HCT116 (cell line): Measurements from ENCODE around the gene TRIM62. TPM values are rescaled to one million over a fixed set of nuclear protein-coding genes. Genes with fewer than 3 reads are reported as not detected.

Experiments used
- ATAC-seq: fragments of 200-7000 bp; cut with Tn5 transposase; 2 replicates; pipeline ENCODE4 v1.9.1; 2020; ENCODE audit warnings: mild to moderate bottlenecking, moderate library complexity
- BruUV-seq: library from RNA; stranded (reverse); fragments of 400-500 nt; replicated peaks from 2 replicates; lab custom pipeline; 2021; lab: Mats Ljungman, UMichigan
- CTCF ChIA-PET: fragments of 300-600 bp; sonication (Branson Sonifier 250); formaldehyde crosslinking; loops from one replicate; lab custom pipeline; 2021; ENCODE audit warnings: antibody characterized with exemption; lab: Charles Lee
- POLR2A ChIA-PET: fragments of 300-600, 350-600 bp; sonication (Branson Sonifier 250); formaldehyde crosslinking; loops from one replicate; lab custom pipeline; 2021; ENCODE audit warnings: antibody characterized with exemption; lab: Charles Lee
- RAD21 ChIA-PET, 2 experiments: fragments of 300-600 bp; sonication (Branson Sonifier 250); formaldehyde crosslinking; loops; one replicate each; lab custom pipeline; 2023; ENCODE audit warnings: low total read pairs in 2 of 2; ENCODE audit not compliant: uncharacterized antibody in 2 of 2, unreplicated experiment in 2 of 2, low non-redundant PET in 1 of 2; lab: Charles Lee
- DNase-seq: peaks from one replicate; pipeline ENCODE4 v3.0.0-alpha.2; 2010; ENCODE audit warnings: low read depth, low spot score
- H2AFZ ChIP-seq: fragments of 200-600 bp; shearing (Covaris generic), sonication (generic); 2 replicates; pipeline ENCODE4 v1.6.1; 2017; ENCODE audit warnings: low read depth, mixed run types, mixed read lengths, antibody characterized with exemption, low read length; ENCODE audit not compliant: poor library complexity, severe bottlenecking
- H3K27ac ChIP-seq: 2 replicates; pipeline ENCODE4 v1.5.1; 2012; ENCODE audit warnings: low read depth, low read length
- H3K27me3 ChIP-seq: fragments of 200-600 bp; sonication (generic); 2 replicates; pipeline ENCODE4 v1.6.1; 2016; ENCODE audit warnings: mixed run types, low read length, mixed read lengths; ENCODE audit not compliant: insufficient read depth
- H3K36me3 ChIP-seq, 2 experiments: fragments of 200-500 bp in 1 of 2; fragments of 200-600 bp in 1 of 2; sonication (Bioruptor generic) in 1 of 2; sonication (generic) in 1 of 2; 2 replicates each; pipeline versions ENCODE4 v1.5.1 to v1.6.1; 2014 to 2016; ENCODE audit warnings: low read length in 2 of 2, inconsistent platforms in 1 of 2, mixed read lengths in 1 of 2, mixed run types in 1 of 2; ENCODE audit not compliant: insufficient read depth in 2 of 2, control insufficient read depth in 1 of 2
- H3K4me1 ChIP-seq, 2 experiments: fragments of 200-600 bp in 1 of 2; sonication (generic) in 1 of 2; 2 replicates each; pipeline versions ENCODE4 v1.5.1 to v1.6.1; 2012 to 2017; ENCODE audit warnings: low read length in 2 of 2, inconsistent platforms in 1 of 2, mild to moderate bottlenecking in 1 of 2, mixed read lengths in 1 of 2, mixed run types in 1 of 2, moderate library complexity in 1 of 2; ENCODE audit not compliant: insufficient read depth in 2 of 2, control insufficient read depth in 1 of 2
- H3K4me2 ChIP-seq: fragments of 200-600 bp; sonication (generic); 2 replicates; pipeline ENCODE4 v1.6.1; 2017; ENCODE audit warnings: mixed run types, low read length, mixed read lengths
- H3K4me3 ChIP-seq, 2 experiments: fragments of 200-600 bp in 1 of 2; sonication (generic) in 1 of 2; replicated peaks in 1 of 2; 2 replicates each; pipeline ENCODE4 v1.5.1; 2011 to 2016; ENCODE audit warnings: low read length in 2 of 2, control low read depth in 1 of 2, low read depth in 1 of 2, mild to moderate bottlenecking in 1 of 2, mixed read lengths in 1 of 2, mixed run types in 1 of 2
- H3K79me2 ChIP-seq: fragments of 200-600 bp; sonication (generic); 2 replicates; pipeline ENCODE4 v1.6.1; 2017; ENCODE audit warnings: mild to moderate bottlenecking, mixed run types, low read length, moderate library complexity, mixed read lengths; ENCODE audit not compliant: insufficient read depth
- H3K9ac ChIP-seq: fragments of 200-600 bp; sonication (generic); 2 replicates; pipeline ENCODE4 v1.6.1; 2016; ENCODE audit warnings: low read length, mixed read lengths
- H3K9me2 ChIP-seq: fragments of 200-600 bp; sonication (generic), shearing (Covaris generic); 2 replicates; pipeline ENCODE4 v1.6.1; 2017; ENCODE audit warnings: mixed run types, mild to moderate bottlenecking, moderate library complexity; ENCODE audit not compliant: insufficient read depth
- H3K9me3 ChIP-seq, 2 experiments: fragments of 200-500 bp in 1 of 2; fragments of 200-600 bp in 1 of 2; sonication (Bioruptor generic) in 1 of 2; sonication (generic) in 1 of 2; 2 replicates each; pipeline ENCODE4 v1.6.1; 2014 to 2017; ENCODE audit warnings: low read length in 2 of 2, mixed read lengths in 2 of 2, inconsistent platforms in 1 of 2, low read depth in 1 of 2, mild to moderate bottlenecking in 1 of 2, mixed run types in 1 of 2, moderate library complexity in 1 of 2; ENCODE audit not compliant: control insufficient read depth in 1 of 2, insufficient read depth in 1 of 2
- H4K20me1 ChIP-seq: fragments of 200-600 bp; sonication (generic), shearing (Covaris generic); 2 replicates; pipeline ENCODE4 v1.6.1; 2017; ENCODE audit warnings: mixed run types, mild to moderate bottlenecking, moderate library complexity; ENCODE audit not compliant: insufficient read depth
- CEBPB ChIP-seq: IDR thresholded peaks from 2 replicates; pipeline ENCODE4 v1.6.1; 2012; ENCODE audit warnings: low read depth
- EGR1 ChIP-seq: IDR thresholded peaks from 2 replicates; pipeline ENCODE4 v1.6.1; 2012; ENCODE audit warnings: low read depth
- EZH2 ChIP-seq: fragments of 200-600 bp; sonication (generic); IDR thresholded peaks from 2 replicates; pipeline ENCODE4 v1.6.1; 2017; ENCODE audit warnings: antibody characterized with exemption, mixed run types
- FOSL1 ChIP-seq: IDR thresholded peaks from 2 replicates; pipeline ENCODE4 v1.6.1; 2012; ENCODE audit warnings: low read depth
- JUND ChIP-seq: IDR thresholded peaks from 2 replicates; pipeline ENCODE4 v1.6.1; 2012
- POLR2AphosphoS5 ChIP-seq: IDR thresholded peaks from 2 replicates; pipeline ENCODE4 v1.6.1; 2011; ENCODE audit warnings: mild to moderate bottlenecking, low read depth, low read length, moderate library complexity
- SP1 ChIP-seq: IDR thresholded peaks from 2 replicates; pipeline ENCODE4 v1.6.1; 2012; ENCODE audit warnings: low read depth
- SRF ChIP-seq: IDR thresholded peaks from 2 replicates; pipeline ENCODE4 v1.6.1; 2012; ENCODE audit warnings: low read depth
- TCF7L2 ChIP-seq: IDR thresholded peaks from 2 replicates; pipeline ENCODE4 v1.7.0; 2011; ENCODE audit warnings: borderline replicate concordance, inconsistent platforms; ENCODE audit not compliant: insufficient read depth, insufficient read length; ENCODE audit errors: extremely low read depth
- YY1 ChIP-seq: IDR thresholded peaks from 2 replicates; pipeline ENCODE4 v1.6.1; 2011; ENCODE audit warnings: low read length, low read depth, moderate library complexity, mild to moderate bottlenecking; ENCODE audit not compliant: insufficient replicate concordance; ENCODE audit errors: extremely low read depth
- intact Hi-C: fragments of 100-400 bp; cut with micrococcal nuclease; formaldehyde crosslinking; loops from 2 replicates; pipeline ENCODE4 v1.10.0; 2022
- total RNA-seq: library from RNA; stranded (reverse); gene quantifications from one replicate; pipeline ENCODE4 v1.2.1, GENCODE V29; 2021; ENCODE audit not compliant: unreplicated experiment
- TF ChIP-seq, protein P1 (sequence below), 3 experiments: fragments of 200-600 bp in 1 of 3; sonication (generic) in 1 of 3; IDR thresholded peaks in 2 of 3; conservative IDR thresholded peaks in 1 of 3; 2 replicates each; pipeline ENCODE4 v1.5.1; 2012 to 2017; ENCODE audit warnings: low read depth in 2 of 3, low read length in 2 of 3, antibody characterized with exemption in 1 of 3, borderline replicate concordance in 1 of 3, control low read depth in 1 of 3, mild to moderate bottlenecking in 1 of 3, mixed read lengths in 1 of 3, mixed run types in 1 of 3, moderate library complexity in 1 of 3; ENCODE audit not compliant: insufficient read depth in 1 of 3
- TF ChIP-seq, protein P2 (sequence below): IDR thresholded peaks from 2 replicates; pipeline ENCODE4 v1.6.1; 2011; ENCODE audit warnings: mild to moderate bottlenecking, low read length, moderate library complexity; ENCODE audit not compliant: insufficient replicate concordance; ENCODE audit errors: extremely low read depth
- TF ChIP-seq, protein P3 (sequence below): IDR thresholded peaks from 2 replicates; pipeline ENCODE4 v1.6.1; 2012; ENCODE audit warnings: low read depth

The TRIM62 gene
- total RNA-seq, 1 experiment from 2014 or later: 6.5 TPM

- ChIA-PET CTCF (no interaction called here), POLR2A (no interaction called here), RAD21 (no interaction called here)
- Histone ChIP-seq H3K79me2 (no peaks in the 10 kb centered on the region), H3K9me2 (no peaks in the 10 kb centered on the region), H3K4me1 (peaks cover 0 to 11% of the 10 kb centered on the region in 2 experiments; a peak in 1 of 4 replicates), H3K9me3 (no peaks in the 10 kb centered on the region), H4K20me1 (no peaks in the 10 kb centered on the region), H2AFZ (no peak overlapping the region), H3K27me3 (no peaks in the 10 kb centered on the region), H3K9ac (no peak overlapping the region), H3K4me2 (no peak overlapping the region), H3K36me3 (no peaks in the 10 kb centered on the region), H3K4me3 (no peak overlapping the region), H3K27ac (no peak overlapping the region)
- intact Hi-C loops: no loop called here
- DNase-seq (no peak), ATAC-seq (no peak)
- no peak for TF ChIP-seq TCF7L2
- TF ChIP-seq EZH2: no peak
- no TSS peak for BruUV-seq
These were observed 16.0 kb downstream of the TRIM62 start for GRCh38 chr1:33165809-33166208.

GRCh38 chr1:33165209-33165608 lies 16.6 kb downstream of the TRIM62 start:
- ChIA-PET POLR2A (no interaction called here), CTCF (no interaction called here), RAD21 (no interaction called here)
- H3K4me2 ChIP-seq: no peak overlapping the region
- no peak for DNase-seq
- no peaks in the 10 kb centered on the region for H3K9me2 ChIP-seq
- no peak overlapping the region for H2AFZ ChIP-seq
- no peak overlapping the region for H3K9ac ChIP-seq
- peak; percentile 82 for ATAC-seq
- no peak overlapping the region for H3K27ac ChIP-seq
- no peaks in the 10 kb centered on the region for H3K9me3 ChIP-seq
- H3K4me3 ChIP-seq: no peak overlapping the region
- intact Hi-C loops: no loop called here
- peaks cover 0 to 6% of the 10 kb centered on the region in 2 experiments; a peak in 1 of 4 replicates for H3K4me1 ChIP-seq
- no TSS peak for BruUV-seq
- H4K20me1 ChIP-seq: no peaks in the 10 kb centered on the region
- H3K27me3 ChIP-seq: no peaks in the 10 kb centered on the region
- no peaks in the 10 kb centered on the region for H3K36me3 ChIP-seq
- H3K79me2 ChIP-seq: no peaks in the 10 kb centered on the region
- TF ChIP-seq EGR1 (no peak), EZH2 (no peak), SRF (no peak), YY1 (no peak), CEBPB (no peak), POLR2AphosphoS5 (no peak), JUND (no peak), SP1 (no peak), FOSL1 (no peak)
- TF ChIP-seq, protein P1, sequence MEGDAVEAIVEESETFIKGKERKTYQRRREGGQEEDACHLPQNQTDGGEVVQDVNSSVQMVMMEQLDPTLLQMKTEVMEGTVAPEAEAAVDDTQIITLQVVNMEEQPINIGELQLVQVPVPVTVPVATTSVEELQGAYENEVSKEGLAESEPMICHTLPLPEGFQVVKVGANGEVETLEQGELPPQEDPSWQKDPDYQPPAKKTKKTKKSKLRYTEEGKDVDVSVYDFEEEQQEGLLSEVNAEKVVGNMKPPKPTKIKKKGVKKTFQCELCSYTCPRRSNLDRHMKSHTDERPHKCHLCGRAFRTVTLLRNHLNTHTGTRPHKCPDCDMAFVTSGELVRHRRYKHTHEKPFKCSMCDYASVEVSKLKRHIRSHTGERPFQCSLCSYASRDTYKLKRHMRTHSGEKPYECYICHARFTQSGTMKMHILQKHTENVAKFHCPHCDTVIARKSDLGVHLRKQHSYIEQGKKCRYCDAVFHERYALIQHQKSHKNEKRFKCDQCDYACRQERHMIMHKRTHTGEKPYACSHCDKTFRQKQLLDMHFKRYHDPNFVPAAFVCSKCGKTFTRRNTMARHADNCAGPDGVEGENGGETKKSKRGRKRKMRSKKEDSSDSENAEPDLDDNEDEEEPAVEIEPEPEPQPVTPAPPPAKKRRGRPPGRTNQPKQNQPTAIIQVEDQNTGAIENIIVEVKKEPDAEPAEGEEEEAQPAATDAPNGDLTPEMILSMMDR (IDR thresholded peaks at IDR 0.05 in 2 of 3, conservative IDR thresholded peaks at IDR 0.05 in 1 of 3; ENCODE audit: borderline replicate concordance in 1 of 3, insufficient read depth in 1 of 3, low read depth in 2 of 3, low read length in 2 of 3): no peak
- TF ChIP-seq, protein P2, sequence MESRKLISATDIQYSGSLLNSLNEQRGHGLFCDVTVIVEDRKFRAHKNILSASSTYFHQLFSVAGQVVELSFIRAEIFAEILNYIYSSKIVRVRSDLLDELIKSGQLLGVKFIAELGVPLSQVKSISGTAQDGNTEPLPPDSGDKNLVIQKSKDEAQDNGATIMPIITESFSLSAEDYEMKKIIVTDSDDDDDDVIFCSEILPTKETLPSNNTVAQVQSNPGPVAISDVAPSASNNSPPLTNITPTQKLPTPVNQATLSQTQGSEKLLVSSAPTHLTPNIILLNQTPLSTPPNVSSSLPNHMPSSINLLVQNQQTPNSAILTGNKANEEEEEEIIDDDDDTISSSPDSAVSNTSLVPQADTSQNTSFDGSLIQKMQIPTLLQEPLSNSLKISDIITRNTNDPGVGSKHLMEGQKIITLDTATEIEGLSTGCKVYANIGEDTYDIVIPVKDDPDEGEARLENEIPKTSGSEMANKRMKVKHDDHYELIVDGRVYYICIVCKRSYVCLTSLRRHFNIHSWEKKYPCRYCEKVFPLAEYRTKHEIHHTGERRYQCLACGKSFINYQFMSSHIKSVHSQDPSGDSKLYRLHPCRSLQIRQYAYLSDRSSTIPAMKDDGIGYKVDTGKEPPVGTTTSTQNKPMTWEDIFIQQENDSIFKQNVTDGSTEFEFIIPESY: no peak
- TF ChIP-seq, protein P3, sequence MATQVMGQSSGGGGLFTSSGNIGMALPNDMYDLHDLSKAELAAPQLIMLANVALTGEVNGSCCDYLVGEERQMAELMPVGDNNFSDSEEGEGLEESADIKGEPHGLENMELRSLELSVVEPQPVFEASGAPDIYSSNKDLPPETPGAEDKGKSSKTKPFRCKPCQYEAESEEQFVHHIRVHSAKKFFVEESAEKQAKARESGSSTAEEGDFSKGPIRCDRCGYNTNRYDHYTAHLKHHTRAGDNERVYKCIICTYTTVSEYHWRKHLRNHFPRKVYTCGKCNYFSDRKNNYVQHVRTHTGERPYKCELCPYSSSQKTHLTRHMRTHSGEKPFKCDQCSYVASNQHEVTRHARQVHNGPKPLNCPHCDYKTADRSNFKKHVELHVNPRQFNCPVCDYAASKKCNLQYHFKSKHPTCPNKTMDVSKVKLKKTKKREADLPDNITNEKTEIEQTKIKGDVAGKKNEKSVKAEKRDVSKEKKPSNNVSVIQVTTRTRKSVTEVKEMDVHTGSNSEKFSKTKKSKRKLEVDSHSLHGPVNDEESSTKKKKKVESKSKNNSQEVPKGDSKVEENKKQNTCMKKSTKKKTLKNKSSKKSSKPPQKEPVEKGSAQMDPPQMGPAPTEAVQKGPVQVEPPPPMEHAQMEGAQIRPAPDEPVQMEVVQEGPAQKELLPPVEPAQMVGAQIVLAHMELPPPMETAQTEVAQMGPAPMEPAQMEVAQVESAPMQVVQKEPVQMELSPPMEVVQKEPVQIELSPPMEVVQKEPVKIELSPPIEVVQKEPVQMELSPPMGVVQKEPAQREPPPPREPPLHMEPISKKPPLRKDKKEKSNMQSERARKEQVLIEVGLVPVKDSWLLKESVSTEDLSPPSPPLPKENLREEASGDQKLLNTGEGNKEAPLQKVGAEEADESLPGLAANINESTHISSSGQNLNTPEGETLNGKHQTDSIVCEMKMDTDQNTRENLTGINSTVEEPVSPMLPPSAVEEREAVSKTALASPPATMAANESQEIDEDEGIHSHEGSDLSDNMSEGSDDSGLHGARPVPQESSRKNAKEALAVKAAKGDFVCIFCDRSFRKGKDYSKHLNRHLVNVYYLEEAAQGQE: no peak
